GM21423 (cell line): Measurements from ENCODE around the gene FOXP1.
"Not testable (repeated sequence)": the region's sequence is repeated elsewhere in the genome, so short reads cannot be mapped to it uniquely, and the experiment has no call there.

Source experiments
- ATAC-seq: cut with Tn5 transposase; IDR thresholded peaks from one replicate; pipeline ENCODE4 v1.9.1; 2021; ENCODE audit warnings: mild to moderate bottlenecking, moderate library complexity; ENCODE audit not compliant: unreplicated experiment

The FOXP1 gene

GRCh38 chr3:71532639-71533395, 50.7 kb downstream of the FOXP1 start:
- no peak for ATAC-seq

- ATAC-seq: no peak
Measured at GRCh38 chr3:71530903-71531530, 52.5 kb downstream of the FOXP1 start.

DNA sequence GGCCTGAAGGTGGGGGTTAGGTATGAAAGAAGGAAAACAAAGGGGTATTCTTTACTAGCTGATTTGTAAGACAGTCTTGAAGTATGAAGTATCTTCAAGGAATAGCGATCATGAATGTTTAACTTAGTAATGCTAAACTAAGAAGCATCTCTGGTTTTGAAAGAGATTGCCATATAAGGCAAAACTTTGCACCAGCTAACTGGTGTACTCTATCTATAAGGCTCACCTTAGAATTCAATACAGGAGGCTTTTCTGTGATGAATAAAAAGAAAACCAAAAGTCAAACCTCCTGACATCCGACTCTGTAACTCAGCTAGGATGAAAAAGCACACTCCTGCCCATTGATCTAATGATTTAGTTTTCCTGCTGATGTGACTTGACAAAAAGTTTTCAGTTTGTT, 54.7 kb downstream of the FOXP1 start:
- peak; percentile 74 for ATAC-seq

GRCh38 chr3:71526448-71526847, 57.1 kb downstream of the FOXP1 start:
- not testable (repeated sequence) for ATAC-seq

GRCh38 chr3:71525391-71525790, 58.1 kb downstream of the FOXP1 start:
- no peak for ATAC-seq

GRCh38 chr3:71524672-71525071, 58.9 kb downstream of the FOXP1 start:
- no peak for ATAC-seq

GRCh38 chr3:71523628-71524027, 59.9 kb downstream of the FOXP1 start:
- no peak for ATAC-seq

DNA sequence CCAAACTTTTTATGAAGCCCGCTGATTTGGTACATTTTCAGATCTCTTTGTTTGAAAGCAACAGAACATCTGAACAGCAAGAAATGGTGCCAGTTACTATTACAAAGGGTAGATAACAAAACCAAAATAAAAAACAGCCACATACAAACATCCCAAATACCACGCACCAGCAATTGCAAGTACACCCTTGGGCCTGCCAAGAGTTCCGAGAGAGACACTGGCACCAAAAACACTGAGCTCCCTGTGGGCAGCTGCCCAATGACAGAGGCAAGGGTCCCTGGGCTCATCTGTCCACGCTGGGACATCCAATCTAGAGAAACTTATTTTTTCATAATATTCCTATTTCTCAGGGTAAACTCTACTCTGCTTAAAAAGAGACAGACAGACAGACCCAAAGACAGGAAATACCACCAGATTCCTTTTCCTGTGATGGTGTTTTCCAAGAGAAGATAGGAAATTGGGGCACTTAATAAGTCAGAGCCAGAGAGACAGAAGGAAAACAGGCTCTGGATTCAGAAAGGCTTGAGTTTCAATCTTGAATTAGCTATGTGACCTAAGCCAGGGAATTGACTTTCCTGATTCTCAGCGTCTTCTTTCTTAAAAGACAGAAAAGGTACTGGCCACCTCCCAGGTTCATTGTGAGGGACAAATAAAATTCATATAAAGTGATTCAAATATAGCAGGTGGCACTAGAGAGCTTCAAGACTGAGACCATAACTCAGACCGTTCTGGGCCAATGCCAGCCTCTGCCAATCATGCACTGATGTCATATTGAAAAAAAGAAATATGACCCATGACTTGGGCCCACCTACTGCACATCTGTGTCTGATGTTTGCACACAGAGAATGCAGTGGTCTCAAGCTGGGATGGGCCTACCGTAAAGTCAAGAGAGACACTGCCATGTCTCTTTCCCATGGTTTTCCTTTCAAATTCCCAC, 61.3 kb downstream of the FOXP1 start:
- ATAC-seq: no peak

- ATAC-seq: no peak
Measured at GRCh38 chr3:71521021-71521352, 62.5 kb downstream of the FOXP1 start.

- ATAC-seq: no peak
Measured at GRCh38 chr3:71520161-71521020, 63.1 kb downstream of the FOXP1 start.

DNA sequence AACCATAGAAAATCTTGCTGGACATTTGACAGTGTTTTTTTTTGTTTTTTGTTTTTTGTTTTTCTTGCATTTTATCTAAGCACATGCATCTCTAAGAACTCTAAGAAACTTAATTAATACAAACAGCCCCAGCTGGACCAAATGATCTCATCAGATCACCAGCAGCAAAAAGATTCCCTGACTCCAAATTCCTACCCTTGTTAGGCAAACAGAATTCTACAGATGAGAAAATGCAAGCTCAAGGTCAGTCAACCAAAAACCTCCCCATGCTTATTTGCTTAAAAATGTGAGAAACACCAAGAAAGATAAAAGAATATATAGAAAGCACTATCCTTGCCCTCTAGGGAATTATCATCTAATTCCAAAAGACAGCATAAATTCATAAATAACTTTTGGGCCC, 65.4 kb downstream of the FOXP1 start:
- ATAC-seq: no peak

DNA sequence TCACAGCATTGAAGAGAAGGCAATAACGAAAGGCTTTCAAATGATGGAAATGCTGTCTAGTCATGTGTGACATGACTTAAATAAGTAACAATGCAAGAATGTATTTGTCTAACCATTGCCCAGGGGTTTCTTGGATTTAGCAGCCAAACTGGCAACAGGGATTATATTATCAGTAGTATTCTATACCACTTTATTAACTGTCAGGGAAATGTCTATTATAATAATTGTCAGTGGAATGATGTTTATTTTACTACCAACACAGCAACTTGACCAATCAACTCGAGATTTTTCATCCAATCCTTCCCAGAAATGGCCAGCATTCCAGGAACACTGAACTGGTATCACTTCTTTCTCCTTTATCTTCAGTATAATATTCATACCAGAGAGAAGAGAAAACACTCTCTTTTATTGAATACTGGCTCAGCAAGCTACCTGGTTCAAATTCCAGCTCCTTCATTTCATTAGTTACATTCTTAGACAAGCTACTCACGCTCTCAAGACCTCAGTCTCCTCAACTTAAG, 66.2 kb downstream of the FOXP1 start:
- no peak for ATAC-seq

DNA sequence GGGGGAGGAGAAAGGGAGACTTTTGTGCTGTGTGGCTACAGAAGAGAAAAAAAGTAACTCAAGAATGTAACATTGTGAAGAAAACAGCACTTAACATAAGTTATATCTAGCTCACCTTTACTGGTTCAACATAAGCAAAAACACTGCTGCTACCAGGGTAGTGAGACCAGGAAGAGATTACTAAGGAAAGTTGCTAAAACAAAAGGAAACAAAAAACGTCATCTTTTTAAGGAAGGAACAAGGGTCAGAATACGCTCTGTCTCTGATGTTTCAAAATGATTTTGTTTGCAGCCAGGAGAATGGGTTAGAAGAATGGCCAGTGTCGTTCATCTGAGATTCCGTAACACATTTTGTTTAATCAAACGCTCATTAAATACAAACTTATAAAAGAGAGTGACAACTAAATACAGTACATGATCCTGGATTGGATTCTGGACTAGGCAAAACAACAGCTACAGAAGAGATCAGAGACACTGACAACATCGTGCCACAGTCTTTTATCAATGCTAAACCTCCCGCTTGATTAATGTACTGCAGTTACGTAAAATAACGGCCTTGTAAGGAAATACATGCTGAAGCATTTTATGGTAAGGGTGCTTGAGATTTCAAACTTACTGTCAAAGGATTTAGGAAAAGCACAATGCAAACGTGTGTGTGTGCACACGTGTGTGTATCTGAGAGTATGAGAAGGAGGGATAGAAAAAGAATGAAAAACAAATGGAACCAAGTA, 67.7 kb downstream of the FOXP1 start:
- ATAC-seq: no peak

DNA sequence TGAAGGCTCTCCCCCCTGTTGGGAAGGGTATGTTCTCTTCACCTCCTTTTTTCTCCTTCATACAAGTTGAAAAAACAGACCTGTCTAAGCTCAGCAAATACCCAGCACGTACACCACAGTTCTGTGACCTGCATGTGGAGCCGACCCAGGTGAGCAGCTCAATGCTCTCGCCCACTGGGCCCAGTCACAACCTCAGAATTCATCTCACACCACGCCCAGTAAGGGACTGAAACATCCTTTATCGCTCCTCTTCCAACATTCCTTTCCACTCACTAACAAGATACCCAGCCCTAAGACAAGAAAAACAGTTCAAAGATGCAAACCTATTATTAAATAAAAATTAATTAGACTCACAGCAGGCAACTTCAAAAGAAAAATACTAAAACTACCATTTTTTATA, 68.9 kb downstream of the FOXP1 start:
- ATAC-seq: no peak

- ATAC-seq: no peak
Measured at GRCh38 chr3:71513515-71513914, 70.0 kb downstream of the FOXP1 start.

- no peak for ATAC-seq
Measured at GRCh38 chr3:71513081-71513480, 70.4 kb downstream of the FOXP1 start.

- ATAC-seq: no peak
Measured at GRCh38 chr3:71512544-71512943, 71.0 kb downstream of the FOXP1 start.

GRCh38 chr3:71512000-71512399, 71.5 kb downstream of the FOXP1 start:
- peak; percentile 75 for ATAC-seq

- no peak for ATAC-seq
Measured at GRCh38 chr3:71511446-71511845, 72.1 kb downstream of the FOXP1 start.

DNA sequence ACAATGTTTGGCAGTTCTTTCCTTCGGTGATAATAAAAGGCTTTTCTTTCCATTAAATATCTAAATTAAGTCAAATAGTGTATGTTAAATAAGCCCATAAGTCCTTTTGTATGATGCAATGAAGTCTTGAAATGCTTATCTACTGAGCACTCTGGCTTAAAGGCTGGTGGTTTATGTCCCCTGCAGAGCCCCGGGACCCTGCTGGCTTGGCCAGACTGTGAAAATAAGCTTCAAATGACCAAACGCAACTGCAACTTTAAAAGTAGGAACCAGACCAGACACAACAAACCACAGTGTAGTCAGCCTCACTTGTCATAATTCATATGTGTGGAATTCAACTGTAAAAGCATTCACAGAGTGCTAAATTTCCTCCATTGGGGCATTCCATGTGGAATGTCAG, 72.5 kb downstream of the FOXP1 start:
- ATAC-seq: no peak
